ENCODE data around the gene IDUA. TPM values are rescaled to one million over a fixed set of nuclear protein-coding genes. Genes with fewer than 3 reads are reported as not detected.

Gene IDUA
- total RNA-seq, 3 donors from 2014 or later = 29.7 to 45.7 (median 33.4) TPM

- H3K9me3 ChIP-seq = no peaks in the 10 kb centered on the region
- peaks cover 28% of the 10 kb centered on the region for H3K4me1 ChIP-seq (ENCODE audit: low read depth)
- no peaks in the 10 kb centered on the region for H3K36me3 ChIP-seq (ENCODE audit: low read depth)
- intact Hi-C loops (cut with DNase I, micrococcal nuclease) = no loop called here
- DNase-seq (peak in 1 of 3 donors; percentile 67), ATAC-seq (peak; percentile 0)
- no peak overlapping the region for H3K4me3 ChIP-seq
- TF ChIP-seq, protein P1, sequence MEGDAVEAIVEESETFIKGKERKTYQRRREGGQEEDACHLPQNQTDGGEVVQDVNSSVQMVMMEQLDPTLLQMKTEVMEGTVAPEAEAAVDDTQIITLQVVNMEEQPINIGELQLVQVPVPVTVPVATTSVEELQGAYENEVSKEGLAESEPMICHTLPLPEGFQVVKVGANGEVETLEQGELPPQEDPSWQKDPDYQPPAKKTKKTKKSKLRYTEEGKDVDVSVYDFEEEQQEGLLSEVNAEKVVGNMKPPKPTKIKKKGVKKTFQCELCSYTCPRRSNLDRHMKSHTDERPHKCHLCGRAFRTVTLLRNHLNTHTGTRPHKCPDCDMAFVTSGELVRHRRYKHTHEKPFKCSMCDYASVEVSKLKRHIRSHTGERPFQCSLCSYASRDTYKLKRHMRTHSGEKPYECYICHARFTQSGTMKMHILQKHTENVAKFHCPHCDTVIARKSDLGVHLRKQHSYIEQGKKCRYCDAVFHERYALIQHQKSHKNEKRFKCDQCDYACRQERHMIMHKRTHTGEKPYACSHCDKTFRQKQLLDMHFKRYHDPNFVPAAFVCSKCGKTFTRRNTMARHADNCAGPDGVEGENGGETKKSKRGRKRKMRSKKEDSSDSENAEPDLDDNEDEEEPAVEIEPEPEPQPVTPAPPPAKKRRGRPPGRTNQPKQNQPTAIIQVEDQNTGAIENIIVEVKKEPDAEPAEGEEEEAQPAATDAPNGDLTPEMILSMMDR (IDR thresholded peaks at IDR 0.05) = no peak
These were observed 1.0 kb downstream of the IDUA start for GRCh38 chr4:987624-988513.

- Histone ChIP-seq H3K4me1 (ENCODE audit: low read depth) (peaks cover 38% of the 10 kb centered on the region), H3K4me3 (no peak overlapping the region), H3K9me3 (no peaks in the 10 kb centered on the region), H3K36me3 (ENCODE audit: low read depth) (no peaks in the 10 kb centered on the region)
- TF ChIP-seq, protein P1 (IDR thresholded peaks at IDR 0.05) = no peak
- no peak for ATAC-seq
- peak in 1 of 3 donors; percentile 54 for DNase-seq
- intact Hi-C loops (cut with DNase I, micrococcal nuclease) = no loop called here
These were observed 2.2 kb downstream of the IDUA start for GRCh38 chr4:988726-989721.

DNA sequence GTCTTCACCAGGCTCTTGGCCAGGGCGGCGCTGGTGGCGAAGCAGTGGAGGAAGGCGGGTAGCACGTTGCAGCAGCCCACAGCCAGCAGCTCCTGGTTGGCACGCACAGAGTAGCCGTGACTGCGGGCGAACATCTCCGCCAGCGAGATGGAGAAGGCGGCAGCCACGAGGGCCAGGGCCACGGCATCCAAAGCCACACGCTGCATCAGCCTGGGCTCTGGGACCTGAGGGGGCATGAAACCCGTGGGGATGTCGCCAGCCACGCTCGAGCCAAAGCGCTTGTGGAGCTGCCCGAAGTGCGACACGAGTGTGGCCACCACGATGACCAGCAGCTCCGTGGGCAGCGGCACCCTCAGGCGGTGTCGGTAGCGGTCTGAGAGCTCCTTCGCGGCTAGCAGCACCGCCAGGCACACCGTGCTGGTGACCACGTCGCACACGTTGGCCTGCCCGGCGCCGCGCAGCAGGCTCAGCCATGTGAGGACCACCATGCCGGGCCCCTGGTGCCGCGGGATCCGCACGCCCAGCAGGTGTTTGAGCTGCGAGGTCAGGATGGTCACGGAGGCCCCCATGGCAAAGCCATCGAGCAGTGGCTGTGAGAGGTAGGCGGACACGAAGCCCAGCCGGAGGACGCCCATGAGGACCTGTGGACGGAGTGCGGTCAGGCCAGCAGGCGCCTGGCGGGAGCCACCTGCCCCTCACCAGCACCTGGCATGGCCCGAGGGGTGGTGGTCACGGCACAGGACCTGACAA is 3.1 kb downstream of the IDUA start:
- ATAC-seq = no peak
- H3K36me3 ChIP-seq (ENCODE audit: low read depth) = no peaks in the 10 kb centered on the region
- H3K4me3 ChIP-seq = no peak overlapping the region
- TF ChIP-seq, protein P1 (IDR thresholded peaks at IDR 0.05) = no peak
- intact Hi-C loops (cut with DNase I, micrococcal nuclease) = no loop called here
- peaks cover 36% of the 10 kb centered on the region for H3K4me1 ChIP-seq (ENCODE audit: low read depth)
- no peaks in the 10 kb centered on the region for H3K9me3 ChIP-seq
- no peak for DNase-seq

- no peak for ATAC-seq
- TF ChIP-seq, protein P1 (IDR thresholded peaks at IDR 0.05) = no peak
- intact Hi-C loops (cut with DNase I, micrococcal nuclease) = no loop called here
- no peaks in the 10 kb centered on the region for H3K9me3 ChIP-seq
- DNase-seq = peak in 2 of 3 donors; percentile 33 to 57
- no peaks in the 10 kb centered on the region for H3K36me3 ChIP-seq (ENCODE audit: low read depth)
- peaks cover 28% of the 10 kb centered on the region for H3K4me1 ChIP-seq (ENCODE audit: low read depth)
- no peak overlapping the region for H3K4me3 ChIP-seq
These were observed 4.0 kb downstream of the IDUA start for GRCh38 chr4:990746-991367.
